Embryonic facial prominence (tissue), 1 donor: Measurements from ENCODE around the gene OR5A2.
"Not testable (repeated sequence)": the region's sequence is repeated elsewhere in the genome, so short reads cannot be mapped to it uniquely, and the experiment has no call there.

Experiments
- DNase-seq: peaks from one replicate; pipeline ENCODE4 v3.0.0-alpha.2; 2016; ENCODE audit errors: extremely low spot score

OR5A2 gene, protein sequence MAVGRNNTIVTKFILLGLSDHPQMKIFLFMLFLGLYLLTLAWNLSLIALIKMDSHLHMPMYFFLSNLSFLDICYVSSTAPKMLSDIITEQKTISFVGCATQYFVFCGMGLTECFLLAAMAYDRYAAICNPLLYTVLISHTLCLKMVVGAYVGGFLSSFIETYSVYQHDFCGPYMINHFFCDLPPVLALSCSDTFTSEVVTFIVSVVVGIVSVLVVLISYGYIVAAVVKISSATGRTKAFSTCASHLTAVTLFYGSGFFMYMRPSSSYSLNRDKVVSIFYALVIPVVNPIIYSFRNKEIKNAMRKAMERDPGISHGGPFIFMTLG

DNA sequence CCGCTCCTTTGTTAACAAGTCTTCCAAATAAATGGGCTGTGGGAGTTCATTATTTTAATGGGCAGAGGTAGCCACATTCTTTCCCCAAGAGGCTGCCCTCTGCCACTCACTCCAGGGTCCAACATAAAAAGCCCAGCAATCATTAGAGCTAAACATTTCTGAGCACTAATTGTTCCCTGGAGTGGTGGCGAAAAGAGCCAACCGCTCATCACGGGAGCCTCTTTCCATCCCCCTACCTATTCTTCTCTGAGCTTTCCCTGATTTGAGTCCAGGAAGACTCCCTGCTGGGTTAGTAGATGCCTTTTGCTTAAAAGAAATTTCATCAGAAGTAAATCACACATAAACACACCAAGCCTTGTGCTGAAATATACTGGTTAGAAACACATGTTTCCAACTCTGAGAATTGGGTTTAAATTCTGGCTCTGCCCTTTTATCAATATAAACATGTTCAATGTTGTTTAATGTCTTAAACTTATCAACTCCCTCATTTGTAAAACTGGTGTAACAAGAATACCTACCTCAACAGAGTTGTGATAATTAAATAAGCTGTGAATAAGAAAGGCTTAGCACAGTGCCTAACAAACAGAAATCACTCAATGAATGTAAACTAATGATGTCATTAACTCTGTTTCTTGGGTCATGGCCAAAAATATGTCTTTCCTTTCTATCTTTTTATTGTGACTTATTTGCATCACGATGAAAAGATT lies at the start of gene OR5A2:
Gene OR5A2, minus strand, starts transcription at position 53 of the 707 bp plus-strand sequence. CDS start 3,460 bp downstream, outside the sequence.
- no peak for DNase-seq

GRCh38 chr11:59475176-59475575 lies 49.0 kb upstream of the OR5A2 start:
- DNase-seq: no peak

- no peak for DNase-seq
Measured at GRCh38 chr11:59473015-59473414, 46.8 kb upstream of the OR5A2 start, which contains the start of gene OR4D10. TSS of gene OR4D10 (plus strand) at chr11:59473315. CDS start at chr11:59477430, 4,115 bp downstream.

- DNase-seq: no peak
Measured at GRCh38 chr11:59463190-59463641, 37.0 kb upstream of the OR5A2 start.

DNA sequence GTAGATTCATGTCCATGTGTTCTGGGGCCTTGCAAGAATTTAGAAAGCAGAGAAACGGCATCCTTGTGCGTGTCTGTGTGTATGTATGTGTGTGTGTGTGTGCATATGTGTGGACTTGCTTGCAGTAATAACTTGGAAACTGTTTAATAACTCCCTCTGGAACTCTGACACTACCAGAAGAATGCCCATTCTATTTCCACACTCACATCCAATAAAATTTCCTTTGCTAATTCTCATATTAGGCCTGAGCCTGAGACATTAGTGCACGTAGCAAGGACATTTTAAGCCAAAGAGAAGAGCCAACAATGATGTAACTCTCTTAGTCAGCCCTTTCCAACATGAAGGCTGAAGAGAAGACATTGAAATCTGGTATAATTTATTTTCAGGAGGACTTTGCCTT lies 33.7 kb upstream of the OR5A2 start:
- no peak for DNase-seq

GRCh38 chr11:59456661-59457060 lies 30.4 kb upstream of the OR5A2 start, which contains the start of gene OR4D6:
TSS of gene OR4D6 (plus strand) at chr11:59456961. CDS start at chr11:59456961, 0 bp downstream.
- DNase-seq: no peak

- DNase-seq: no peak
Measured at GRCh38 chr11:59448484-59448883, 22.3 kb upstream of the OR5A2 start.

GRCh38 chr11:59445624-59446023 lies 19.4 kb upstream of the OR5A2 start:
- DNase-seq: not testable (repeated sequence)

- no peak for DNase-seq
Measured at GRCh38 chr11:59437770-59438169, 11.6 kb upstream of the OR5A2 start.

GRCh38 chr11:59436169-59436568 lies 10.0 kb upstream of the OR5A2 start, which contains the start of gene OR5A1:
TSS of gene OR5A1 (plus strand) at chr11:59436469. CDS start at chr11:59443169, 6,700 bp downstream.
- DNase-seq: no peak

GRCh38 chr11:59429924-59430516 lies 3.8 kb upstream of the OR5A2 start:
- no peak for DNase-seq

- no peak for DNase-seq
Measured at GRCh38 chr11:59427068-59427382, 812 bp upstream of the OR5A2 start.

DNA sequence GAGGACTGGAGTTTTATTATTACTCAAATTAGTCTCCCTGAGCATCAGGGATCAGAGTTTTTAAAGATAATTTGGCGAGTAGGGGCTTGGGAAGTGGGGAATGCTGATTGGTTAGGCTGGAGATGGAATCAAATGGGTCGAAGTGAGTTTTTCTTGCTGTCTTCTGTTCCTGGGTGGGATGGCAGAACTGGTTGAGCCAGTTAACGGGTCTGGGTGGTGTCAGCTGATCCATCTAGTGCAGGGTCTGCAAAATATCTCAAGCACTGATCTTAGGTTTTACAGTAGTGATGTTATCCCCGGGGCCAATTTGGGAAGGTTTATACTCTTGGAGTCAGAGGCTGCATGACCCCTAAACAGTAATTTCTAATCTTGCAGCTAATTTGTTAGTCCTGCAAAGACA lies 1.1 kb downstream of the OR5A2 start:
- DNase-seq: no peak

- DNase-seq: no peak
Measured at GRCh38 chr11:59423835-59424234, 2.4 kb downstream of the OR5A2 start.

GRCh38 chr11:59418156-59418555 lies 8.1 kb downstream of the OR5A2 start:
- no peak for DNase-seq

DNA sequence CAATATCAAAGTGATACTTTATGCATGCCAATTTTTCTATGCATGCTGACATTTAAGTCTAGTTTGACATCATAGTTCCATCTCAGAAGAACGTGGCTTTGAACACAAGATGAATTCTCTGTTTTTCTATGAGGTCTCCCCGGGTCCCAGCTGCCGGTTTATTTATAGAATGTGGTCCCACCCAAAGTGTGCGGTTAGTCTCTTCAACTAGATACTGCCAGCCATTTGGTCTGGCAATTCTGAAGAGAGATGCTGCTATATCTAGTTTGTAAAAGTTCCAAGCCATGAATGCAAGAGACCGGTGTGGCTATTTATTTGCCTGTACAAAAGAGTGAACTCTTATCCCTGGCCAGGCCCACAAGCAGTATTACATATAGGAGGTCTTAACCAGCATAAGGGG lies 9.2 kb downstream of the OR5A2 start:
- no peak for DNase-seq

- no peak for DNase-seq
Measured at GRCh38 chr11:59416613-59417012, 9.6 kb downstream of the OR5A2 start.

DNA sequence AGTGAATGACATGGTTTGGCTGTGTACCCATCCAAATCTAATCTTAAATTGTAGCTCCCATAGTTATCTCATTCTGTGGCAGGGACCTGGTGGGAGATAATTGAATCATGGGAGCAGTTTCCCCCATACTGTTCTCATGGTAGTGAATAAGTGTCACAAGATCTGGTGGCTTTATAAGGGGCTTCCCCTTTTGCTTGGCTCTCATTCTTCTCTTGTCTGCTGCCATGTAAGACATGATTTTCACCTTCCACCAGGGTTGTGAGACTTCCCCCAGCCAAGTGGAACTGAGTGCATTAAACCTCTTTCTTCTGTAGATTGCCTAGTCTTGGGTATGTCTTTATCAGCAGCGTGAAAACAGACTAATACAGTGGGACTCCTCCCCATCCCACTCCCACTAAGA lies 11.1 kb downstream of the OR5A2 start:
- no peak for DNase-seq

DNA sequence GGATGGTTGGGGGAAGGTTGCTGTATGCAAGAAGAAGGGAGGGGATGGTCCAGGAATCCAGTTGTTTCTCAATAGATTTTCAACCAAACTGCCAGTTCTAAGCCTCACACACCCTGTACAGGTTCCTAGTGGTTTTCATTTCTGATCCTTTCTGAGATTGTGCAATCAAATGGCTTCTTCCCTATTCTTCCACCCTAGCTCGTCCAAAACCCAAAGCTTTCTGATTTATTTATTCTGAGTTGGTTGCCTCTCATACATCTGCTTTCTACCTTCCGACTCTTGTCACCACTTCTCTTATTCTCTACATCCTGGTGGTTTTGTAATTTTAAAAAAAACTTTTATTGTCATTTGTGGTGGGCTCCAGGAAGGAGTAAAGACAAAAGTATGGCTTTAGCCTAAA lies 12.6 kb downstream of the OR5A2 start:
- no peak for DNase-seq

DNA sequence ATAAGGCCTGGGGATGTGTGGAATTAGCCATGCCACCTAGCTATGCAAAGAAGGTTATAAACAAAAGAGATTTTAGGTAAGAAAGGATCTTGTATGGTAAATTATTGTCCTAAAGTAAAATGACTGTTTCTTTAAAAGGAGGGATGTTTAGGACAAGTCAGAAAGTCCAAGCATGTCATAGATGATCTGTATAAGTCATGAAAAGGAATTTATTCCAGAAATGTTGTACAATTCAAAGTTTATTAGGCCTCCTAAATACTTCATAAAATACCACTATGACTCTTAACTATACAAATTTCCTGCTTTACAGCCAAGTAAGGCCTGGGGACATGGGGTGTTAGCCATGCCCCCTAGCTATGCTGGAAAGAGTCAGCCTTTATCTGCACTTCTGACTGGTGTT lies 22.7 kb downstream of the OR5A2 start:
- DNase-seq: no peak

GRCh38 chr11:59401262-59401552 lies 25.0 kb downstream of the OR5A2 start:
- DNase-seq: no peak

DNA sequence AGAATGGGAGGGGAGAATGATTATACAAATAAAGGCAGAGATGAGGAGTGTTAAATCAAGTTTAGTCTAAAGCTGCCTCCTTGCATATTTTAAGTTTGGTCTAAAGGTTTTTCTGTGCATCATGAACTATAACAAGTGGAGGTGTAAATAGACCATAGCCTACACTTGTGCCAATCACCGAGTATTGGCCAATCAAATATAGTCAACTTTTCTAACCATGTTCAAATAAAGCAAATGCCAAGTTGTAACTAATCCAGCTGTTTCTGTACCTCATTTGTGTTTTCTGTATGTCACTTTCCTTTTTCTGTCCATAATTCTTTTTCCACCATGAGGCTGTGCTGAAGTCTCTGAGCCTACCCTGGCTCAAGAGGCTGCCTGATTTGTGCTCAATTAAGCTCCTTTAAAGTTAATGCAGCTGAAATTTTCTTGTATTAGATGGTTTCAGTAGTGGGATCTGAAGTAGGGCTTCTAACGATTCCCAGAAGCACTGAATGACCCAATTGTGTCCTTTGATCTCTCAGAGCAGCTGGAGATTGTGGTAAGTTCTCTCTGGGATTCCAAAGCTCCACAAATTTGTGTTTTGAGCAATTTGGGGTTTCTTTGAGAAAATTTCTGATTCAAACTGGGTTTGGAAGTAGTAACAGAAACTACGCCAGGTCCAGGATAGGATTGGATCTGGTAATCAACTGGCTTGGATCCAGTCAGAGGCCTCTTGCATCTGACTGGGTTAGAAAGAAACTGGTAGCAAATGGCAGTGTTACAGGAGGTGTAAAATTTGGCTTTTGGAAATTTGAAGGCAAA lies 25.6 kb downstream of the OR5A2 start:
- no peak for DNase-seq
